Measurements from ENCODE around the gene CNGA3.
"Not testable (repeated sequence)": the region's sequence is repeated elsewhere in the genome, so short reads cannot be mapped to it uniquely, and the experiment has no call there.

Gene CNGA3
- 0 reads per million in 9 experiments for total RNA-seq

- Mint-ChIP-seq H3K36me3 (ENCODE audit: insufficient read depth) (no peaks in the 10 kb centered on the region), H3K27me3 (peaks cover 86 to 94% of the 10 kb centered on the region in 2 donors), H3K9me3 (no peaks in the 10 kb centered on the region), H3K27ac (no peak within 1 kb of the TSS), H3K4me1 (ENCODE audit: low read depth in 2 of 2) (peaks cover 7 to 13% of the 10 kb centered on the region in 2 donors), H3K4me3 (peak within 1 kb of the TSS; percentile 46 to 55)
- DNase-seq: peak in 1 of 3 experiments; percentile 6
- no peak for ATAC-seq (replicated peaks)
Measured at GRCh38 chr2:98346311-98347236, at the start of gene CNGA3. Gene CNGA3 (plus strand): TSS chr2:98346456. CDS start chr2:98369976, 23,520 bp downstream.

GRCh38 chr2:98297817-98298682 is 48.2 kb upstream of the CNGA3 start:
- peaks cover 73 to 81% of the 10 kb centered on the region in 2 donors for H3K27me3 Mint-ChIP-seq
- no peak overlapping the region for H3K4me3 Mint-ChIP-seq
- no peaks in the 10 kb centered on the region for H3K36me3 Mint-ChIP-seq (ENCODE audit: insufficient read depth)
- no peak overlapping the region for H3K27ac Mint-ChIP-seq
- DNase-seq (no peak), ATAC-seq (replicated peaks) (no peak)
- H3K4me1 Mint-ChIP-seq (ENCODE audit: low read depth in 2 of 2): no peaks in the 10 kb centered on the region
- H3K9me3 Mint-ChIP-seq: no peaks in the 10 kb centered on the region

GRCh38 chr2:98298683-98299164 is 47.5 kb upstream of the CNGA3 start:
- H3K27ac Mint-ChIP-seq: no peak overlapping the region
- H3K4me1 Mint-ChIP-seq (ENCODE audit: low read depth in 2 of 2): no peaks in the 10 kb centered on the region

GRCh38 chr2:98299211-98299905 is 46.9 kb upstream of the CNGA3 start:
- no peaks in the 10 kb centered on the region for H3K4me1 Mint-ChIP-seq (ENCODE audit: low read depth in 2 of 2)
- ATAC-seq (replicated peaks) (no peak), DNase-seq (no peak)
- no peaks in the 10 kb centered on the region for H3K9me3 Mint-ChIP-seq
- H3K27ac Mint-ChIP-seq: no peak overlapping the region
- H3K27me3 Mint-ChIP-seq: peaks cover 78 to 80% of the 10 kb centered on the region in 2 donors
- H3K4me3 Mint-ChIP-seq: no peak overlapping the region
- no peaks in the 10 kb centered on the region for H3K36me3 Mint-ChIP-seq (ENCODE audit: insufficient read depth)

More at GRCh38 chr2:98298683-98299164, 47.5 kb upstream of the CNGA3 start:
- Mint-ChIP-seq H3K9me3 (no peaks in the 10 kb centered on the region), H3K4me3 (no peak overlapping the region), H3K36me3 (ENCODE audit: insufficient read depth) (no peaks in the 10 kb centered on the region), H3K27me3 (peaks cover 75 to 84% of the 10 kb centered on the region in 2 donors)
- DNase-seq (no peak), ATAC-seq (replicated peaks) (no peak)

- DNase-seq: no peak
- ATAC-seq (replicated peaks): no peak
- Mint-ChIP-seq H3K4me1 (ENCODE audit: low read depth in 2 of 2) (no peaks in the 10 kb centered on the region), H3K9me3 (no peaks in the 10 kb centered on the region), H3K36me3 (ENCODE audit: insufficient read depth) (no peaks in the 10 kb centered on the region), H3K4me3 (no peak overlapping the region), H3K27me3 (peaks cover 78 to 80% of the 10 kb centered on the region in 2 donors), H3K27ac (no peak overlapping the region)
Measured at GRCh38 chr2:98300141-98300874, 45.9 kb upstream of the CNGA3 start.

GRCh38 chr2:98301469-98301868 is 44.8 kb upstream of the CNGA3 start:
- no peak for ATAC-seq (replicated peaks)
- peaks cover 75 to 80% of the 10 kb centered on the region in 2 donors for H3K27me3 Mint-ChIP-seq
- H3K4me1 Mint-ChIP-seq (ENCODE audit: low read depth in 2 of 2): no peaks in the 10 kb centered on the region
- DNase-seq: no peak
- no peak overlapping the region for H3K4me3 Mint-ChIP-seq
- H3K9me3 Mint-ChIP-seq: no peaks in the 10 kb centered on the region
- H3K27ac Mint-ChIP-seq: no peak overlapping the region
- no peaks in the 10 kb centered on the region for H3K36me3 Mint-ChIP-seq (ENCODE audit: insufficient read depth)

- not testable (repeated sequence) for DNase-seq; ATAC-seq (replicated peaks); H3K4me1 Mint-ChIP-seq (ENCODE audit: low read depth in 2 of 2); H3K4me3 Mint-ChIP-seq; H3K27ac Mint-ChIP-seq; H3K9me3 Mint-ChIP-seq; H3K36me3 Mint-ChIP-seq (ENCODE audit: insufficient read depth)
- H3K27me3 Mint-ChIP-seq: peaks cover 57 to 92% of the 10 kb centered on the region in 2 donors
Measured at GRCh38 chr2:98307131-98307696, 39.0 kb upstream of the CNGA3 start.

GRCh38 chr2:98308068-98308467 is 38.2 kb upstream of the CNGA3 start:
- H3K27ac Mint-ChIP-seq: no peak overlapping the region
- DNase-seq (no peak), ATAC-seq (replicated peaks) (no peak)
- H3K27me3 Mint-ChIP-seq: peaks cover 57 to 93% of the 10 kb centered on the region in 2 donors
- no peak overlapping the region for H3K4me3 Mint-ChIP-seq
- no peaks in the 10 kb centered on the region for H3K4me1 Mint-ChIP-seq (ENCODE audit: low read depth in 2 of 2)
- no peaks in the 10 kb centered on the region for H3K36me3 Mint-ChIP-seq (ENCODE audit: insufficient read depth)
- H3K9me3 Mint-ChIP-seq: no peaks in the 10 kb centered on the region

- H3K27ac Mint-ChIP-seq: no peak overlapping the region
- ATAC-seq (replicated peaks) (no peak), DNase-seq (no peak)
- no peaks in the 10 kb centered on the region for H3K4me1 Mint-ChIP-seq (ENCODE audit: low read depth in 2 of 2)
- H3K4me3 Mint-ChIP-seq: no peak overlapping the region
- H3K27me3 Mint-ChIP-seq: peaks cover 58 to 98% of the 10 kb centered on the region in 2 donors
- no peaks in the 10 kb centered on the region for H3K36me3 Mint-ChIP-seq (ENCODE audit: insufficient read depth)
- no peaks in the 10 kb centered on the region for H3K9me3 Mint-ChIP-seq
Measured at GRCh38 chr2:98308532-98308931, 37.7 kb upstream of the CNGA3 start.

GRCh38 chr2:98309580-98309979 is 36.7 kb upstream of the CNGA3 start:
- Mint-ChIP-seq H3K4me1 (ENCODE audit: low read depth in 2 of 2) (no peaks in the 10 kb centered on the region), H3K36me3 (ENCODE audit: insufficient read depth) (no peaks in the 10 kb centered on the region), H3K27ac (no peak overlapping the region), H3K4me3 (no peak overlapping the region), H3K9me3 (no peaks in the 10 kb centered on the region), H3K27me3 (peaks cover 65 to 97% of the 10 kb centered on the region in 2 donors)
- DNase-seq: no peak
- ATAC-seq (replicated peaks): no peak

GRCh38 chr2:98310010-98310409 is 36.2 kb upstream of the CNGA3 start:
- H3K4me1 Mint-ChIP-seq (ENCODE audit: low read depth in 2 of 2): no peaks in the 10 kb centered on the region
- ATAC-seq (replicated peaks) (no peak), DNase-seq (no peak)
- no peak overlapping the region for H3K4me3 Mint-ChIP-seq
- no peaks in the 10 kb centered on the region for H3K36me3 Mint-ChIP-seq (ENCODE audit: insufficient read depth)
- H3K27me3 Mint-ChIP-seq: peaks cover 61 to 93% of the 10 kb centered on the region in 2 donors
- H3K27ac Mint-ChIP-seq: no peak overlapping the region
- no peaks in the 10 kb centered on the region for H3K9me3 Mint-ChIP-seq

- Mint-ChIP-seq H3K4me1 (ENCODE audit: low read depth in 2 of 2) (no peaks in the 10 kb centered on the region), H3K4me3 (no peak overlapping the region)
Measured at GRCh38 chr2:98311090-98311489, 35.2 kb upstream of the CNGA3 start.

More at GRCh38 chr2:98311090-98311489, 35.2 kb upstream of the CNGA3 start:
- peaks cover 50 to 92% of the 10 kb centered on the region in 2 donors for H3K27me3 Mint-ChIP-seq
- ATAC-seq (replicated peaks): no peak
- H3K36me3 Mint-ChIP-seq (ENCODE audit: insufficient read depth): no peaks in the 10 kb centered on the region
- H3K9me3 Mint-ChIP-seq: no peaks in the 10 kb centered on the region
- DNase-seq: no peak
- H3K27ac Mint-ChIP-seq: no peak overlapping the region
